Stimulated activated CD8-positive, alpha-beta memory T cell treated with anti-CD3 and anti-CD28 coated beads, Interleukin-4, amount 100 ng/mL, for 24 hours (primary cell): Measurements from ENCODE around the gene KRTAP5-11.
"Not testable (repeated sequence)": the region's sequence is repeated elsewhere in the genome, so short reads cannot be mapped to it uniquely, and the experiment has no call there.

ENCODE experiments used
- DNase-seq: peaks from one replicate; pipeline ENCODE4 v3.0.0-alpha.2; 2020; ENCODE audit warnings: low read depth

Gene KRTAP5-11

DNA sequence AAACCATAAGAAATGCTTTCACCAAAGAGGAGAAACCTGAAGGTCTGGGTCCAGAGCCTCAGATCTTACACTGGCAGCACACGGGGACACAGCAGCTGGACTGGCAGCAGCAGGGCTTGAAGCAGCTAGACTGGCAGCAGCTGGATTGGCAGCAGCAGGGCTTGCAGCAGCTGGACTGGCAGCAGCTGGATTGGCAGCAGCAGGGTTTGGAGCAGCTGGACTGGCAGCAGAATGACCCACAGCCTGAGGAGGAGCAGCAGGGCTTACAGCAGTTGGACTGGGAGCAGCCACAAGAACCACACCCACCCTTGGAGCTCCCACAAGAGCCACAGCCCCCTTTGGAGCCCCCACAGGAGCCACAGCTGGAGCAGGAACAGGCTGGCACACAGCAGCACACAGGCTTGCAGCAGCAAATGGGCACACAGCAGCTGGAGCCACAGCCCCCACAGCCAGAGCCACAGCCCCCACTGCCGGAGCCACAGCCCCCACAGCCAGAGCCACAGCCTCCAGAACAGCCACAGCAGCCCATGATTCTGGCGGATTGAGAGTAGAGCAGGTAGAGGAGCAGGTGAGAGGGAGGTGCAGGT is at the start of gene KRTAP5-11:
KRTAP5-11 (minus strand) TSS at position 567 of the 587 bp plus-strand sequence; CDS start at position 529, 38 bp downstream.
- no peak for DNase-seq

GRCh38 chr11:71631551-71631950 is 48.9 kb upstream of the KRTAP5-11 start:
- not testable (repeated sequence) for DNase-seq

GRCh38 chr11:71630071-71630470 is 47.4 kb upstream of the KRTAP5-11 start:
- DNase-seq: not testable (repeated sequence)

DNA sequence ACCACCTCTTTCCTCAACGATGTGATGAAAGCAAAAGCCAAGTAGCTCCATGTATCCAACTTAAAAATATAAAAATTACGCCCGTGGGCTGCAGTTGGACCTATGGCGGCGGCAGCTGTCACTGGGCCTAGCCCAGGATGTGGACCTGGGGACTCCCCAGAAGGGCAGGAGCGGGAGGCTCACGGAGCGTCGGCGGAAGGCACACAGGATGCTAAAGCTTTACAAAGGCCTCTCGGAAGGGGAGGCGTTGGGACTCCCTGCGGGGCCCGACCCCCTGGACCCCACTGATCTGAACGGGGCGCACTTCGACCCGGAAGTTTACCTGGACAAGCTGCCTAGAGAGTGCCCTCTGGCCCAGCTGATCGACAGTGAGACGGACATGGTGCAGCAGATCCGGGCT is 46.3 kb upstream of the KRTAP5-11 start:
- DNase-seq: not testable (repeated sequence)

- DNase-seq: not testable (repeated sequence)
These were observed 40.6 kb upstream of the KRTAP5-11 start for GRCh38 chr11:71623226-71623625.

DNA sequence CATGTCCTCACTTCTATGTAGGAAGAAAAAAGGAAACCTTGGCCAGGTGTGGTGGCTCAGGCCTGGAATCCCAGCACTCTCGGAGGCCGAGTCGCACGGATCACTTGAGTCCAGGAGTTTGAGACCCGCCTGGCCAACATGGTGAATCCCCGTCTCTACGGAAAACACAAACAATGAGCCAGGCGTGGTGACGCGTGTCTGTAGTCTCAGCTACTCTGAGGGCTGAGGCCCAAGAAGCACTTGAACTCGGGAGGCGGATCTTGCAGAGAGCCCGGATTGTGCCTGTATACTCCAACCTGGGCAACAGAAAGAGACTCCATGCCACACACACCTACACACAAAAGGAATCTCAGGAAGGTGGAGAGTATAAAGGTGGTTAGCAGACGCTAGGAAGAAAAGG is 39.9 kb upstream of the KRTAP5-11 start:
- not testable (repeated sequence) for DNase-seq

- DNase-seq: not testable (repeated sequence)
These were observed 32.3 kb upstream of the KRTAP5-11 start for GRCh38 chr11:71615003-71615402.

- DNase-seq: not testable (repeated sequence)
These were observed 31.8 kb upstream of the KRTAP5-11 start for GRCh38 chr11:71614366-71614917.

DNA sequence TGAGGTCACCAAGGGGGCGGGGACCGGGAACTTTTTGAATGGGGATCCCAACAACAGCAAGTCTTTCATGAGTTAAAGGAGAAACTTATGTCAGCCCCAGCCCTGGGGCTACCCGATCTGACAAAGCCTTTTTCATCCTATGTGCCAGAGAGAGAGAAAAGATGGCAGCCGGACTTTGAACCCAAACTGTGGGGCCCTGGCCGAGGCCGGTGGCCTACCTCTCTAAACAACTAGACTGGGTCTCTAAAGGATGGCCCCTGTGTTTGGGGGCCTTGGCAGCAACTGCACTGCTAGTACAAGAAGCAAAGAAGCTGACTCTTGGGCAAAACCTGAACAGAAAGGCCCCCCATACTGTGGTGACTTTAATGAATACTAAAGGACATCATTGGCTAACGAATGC is 31.3 kb upstream of the KRTAP5-11 start:
- DNase-seq: not testable (repeated sequence)

DNA sequence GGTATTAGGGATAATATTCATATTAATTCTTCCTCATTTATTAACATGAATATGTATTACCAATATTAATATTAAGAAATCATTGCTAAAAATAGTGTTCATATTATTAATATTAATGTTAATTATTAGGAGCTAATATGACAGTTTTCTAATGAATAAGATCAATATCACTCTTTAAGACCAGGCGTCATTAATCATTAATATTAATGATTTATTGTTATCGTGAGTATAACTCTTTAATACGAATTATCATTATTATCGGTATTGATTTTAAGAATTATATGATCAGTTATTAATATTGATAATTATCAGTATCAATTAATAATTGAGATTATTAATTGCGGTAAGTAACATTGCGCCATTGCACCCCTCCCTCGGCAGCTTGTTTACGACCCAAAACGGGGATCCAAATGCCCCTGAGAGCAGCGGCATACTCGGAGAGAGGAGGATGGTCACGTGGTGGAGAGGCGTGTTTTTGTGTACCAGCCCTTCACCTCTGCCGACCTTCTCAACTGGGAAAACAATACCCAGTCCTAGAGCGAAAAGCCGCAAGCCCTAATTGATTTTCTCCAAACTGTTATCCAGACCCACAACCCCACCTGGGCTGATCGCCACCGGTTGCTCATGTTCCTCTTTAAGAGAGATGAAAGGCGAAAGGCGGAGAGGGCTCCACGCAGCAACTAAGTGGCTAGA is 28.7 kb upstream of the KRTAP5-11 start:
- DNase-seq: not testable (repeated sequence)

DNA sequence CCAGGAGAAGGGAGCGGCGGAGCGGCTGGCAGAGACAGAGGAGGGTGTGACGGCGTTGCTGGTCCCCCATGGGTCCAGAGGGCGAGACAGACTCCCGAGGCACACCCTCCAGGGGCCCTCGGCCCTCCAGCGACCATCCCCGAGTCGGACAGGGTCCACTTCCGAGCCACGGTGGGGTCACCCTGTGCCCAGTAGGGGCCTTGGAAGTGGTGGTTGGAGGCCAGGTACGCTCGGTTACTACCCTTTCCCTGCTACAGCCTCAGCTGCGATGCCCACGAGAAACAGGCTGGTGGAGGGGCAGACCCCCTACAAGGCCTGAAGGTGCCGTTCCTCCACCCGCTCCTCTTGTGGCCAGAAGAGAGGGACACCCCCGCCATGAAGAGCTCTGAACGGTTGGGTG is 25.6 kb upstream of the KRTAP5-11 start:
- not testable (repeated sequence) for DNase-seq

GRCh38 chr11:71607520-71608216 is 25.0 kb upstream of the KRTAP5-11 start:
- not testable (repeated sequence) for DNase-seq

- DNase-seq: not testable (repeated sequence)
These were observed 24.3 kb upstream of the KRTAP5-11 start for GRCh38 chr11:71606853-71607519.

GRCh38 chr11:71604798-71605488 is 22.3 kb upstream of the KRTAP5-11 start:
- not testable (repeated sequence) for DNase-seq

- DNase-seq: not testable (repeated sequence)
These were observed 20.5 kb upstream of the KRTAP5-11 start for GRCh38 chr11:71603221-71603620.

DNA sequence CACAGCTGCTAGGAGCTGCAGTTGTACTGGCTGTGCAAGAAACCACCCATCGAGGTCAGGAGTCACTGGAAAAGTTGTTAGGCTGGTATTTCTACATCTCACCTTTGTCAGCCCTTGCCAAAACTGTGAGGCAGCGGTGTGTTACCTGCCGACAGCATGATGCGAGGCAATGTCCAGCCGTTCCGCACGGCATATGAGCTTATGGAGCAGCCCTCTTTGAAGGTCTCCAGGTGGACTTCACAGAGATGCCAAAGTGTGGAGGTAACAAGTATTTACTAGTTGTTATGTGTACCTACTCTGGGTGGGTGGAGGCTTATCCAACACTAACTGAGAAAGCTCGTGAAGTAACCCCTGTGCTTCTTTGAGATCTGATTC is 6.9 kb upstream of the KRTAP5-11 start:
- not testable (repeated sequence) for DNase-seq

GRCh38 chr11:71588822-71589545 is 6.3 kb upstream of the KRTAP5-11 start:
- peak; percentile 11 for DNase-seq

GRCh38 chr11:71588314-71588713 is 5.6 kb upstream of the KRTAP5-11 start:
- not testable (repeated sequence) for DNase-seq

GRCh38 chr11:71585673-71586072 is 3.0 kb upstream of the KRTAP5-11 start:
- DNase-seq: not testable (repeated sequence)

DNA sequence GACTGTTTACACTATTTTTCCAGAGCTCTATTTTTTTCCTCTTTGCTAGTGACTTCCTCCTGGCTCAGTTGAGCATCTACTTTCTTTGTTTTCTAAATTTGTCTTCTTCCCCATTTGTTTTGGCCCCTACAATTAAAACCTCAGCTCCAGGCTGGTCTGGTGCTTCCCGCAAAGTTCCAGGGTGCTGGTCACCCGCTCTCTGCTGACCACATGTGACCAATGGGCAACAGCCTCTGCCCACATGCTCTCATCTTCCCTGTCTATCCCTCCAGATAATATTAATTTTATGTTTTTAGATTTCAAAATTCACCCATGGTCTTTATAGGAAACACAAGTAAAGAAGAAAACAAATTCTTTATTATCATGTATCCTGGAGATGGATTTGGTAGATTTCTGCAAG is 294 bp upstream of the KRTAP5-11 start:
- DNase-seq: not testable (repeated sequence)

DNA sequence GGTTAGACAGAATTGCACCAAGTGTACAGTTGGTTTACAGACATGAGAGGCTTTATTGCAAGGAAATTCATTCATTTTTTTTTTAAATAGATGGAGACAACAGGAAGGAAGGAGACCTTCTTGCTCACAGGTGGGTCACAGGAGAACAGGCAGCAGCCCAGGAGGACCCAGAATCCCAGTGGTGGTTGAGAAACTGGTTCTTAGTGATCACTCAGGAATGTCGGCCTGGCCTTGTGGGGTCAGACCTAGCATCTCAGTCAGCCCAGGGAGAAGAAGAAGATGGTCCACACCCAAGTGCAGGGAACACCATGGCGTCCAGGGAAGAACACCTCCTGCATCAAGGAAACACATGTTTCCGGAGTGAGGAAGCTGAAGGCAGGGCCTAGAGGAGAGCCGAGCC is 849 bp downstream of the KRTAP5-11 start:
- no peak for DNase-seq
